Ascending aorta (tissue), 2 donors: ENCODE measurements around the gene ARMH4. TPM values are rescaled to one million over a fixed set of nuclear protein-coding genes. Genes with fewer than 3 reads are reported as not detected.
A peak's percentile ranks its signal among the peaks of the same experiment; 100 is the strongest.

ENCODE experiments used
- DNase-seq, 2 donors: peaks; one replicate each; pipeline ENCODE4 v3.0.0-alpha.2; 2019; ENCODE audit warnings: low spot score in 2 of 2
- H3K27ac ChIP-seq, 2 donors: fragments of 200-600 bp; sonication (generic); one replicate each; pipeline ENCODE4 v1.5.1; 2016 to 2017; ENCODE audit warnings: mild to moderate bottlenecking in 1 of 2
- H3K27me3 ChIP-seq: fragments of 200-600 bp; sonication (generic); one replicate; pipeline ENCODE4 v1.5.1; 2017
- H3K36me3 ChIP-seq, 2 donors: fragments of 200-600 bp; sonication (generic); one replicate each; pipeline ENCODE4 v1.5.1; 2016
- H3K4me1 ChIP-seq, 2 donors: fragments of 200-600 bp; sonication (generic); one replicate each; pipeline ENCODE4 v1.5.1; 2016 to 2017; ENCODE audit warnings: mild to moderate bottlenecking in 1 of 2
- H3K4me3 ChIP-seq, 2 donors: fragments of 200-600 bp; sonication (generic); one replicate each; pipeline ENCODE4 v1.5.1; 2016 to 2017; ENCODE audit warnings: mild to moderate bottlenecking in 1 of 2
- H3K9me3 ChIP-seq, 2 donors: fragments of 200-600 bp; sonication (generic); one replicate each; pipeline ENCODE4 v1.5.1; 2016
- CTCF ChIP-seq, 3 experiments: fragments of 200-600 bp in 2 of 3; fragments of 450-650 bp in 1 of 3; sonication (generic) in 2 of 3; IDR thresholded peaks; one replicate each; pipeline ENCODE4 v1.5.1; 2016 to 2019; ENCODE audit warnings: antibody characterized with exemption in 3 of 3, mild to moderate bottlenecking in 1 of 3, moderate library complexity in 1 of 3
- intact Hi-C: fragments of 100-400 bp; cut with DNase I; formaldehyde crosslinking; loops from one replicate; pipeline ENCODE4 v1.15.1; 2023
- total RNA-seq: library from RNA; depleted of rRNA; stranded (reverse); fragments of >200 nt; gene quantifications from one replicate; pipeline ENCODE4 v1.1.0, GENCODE V29; 2016

The ARMH4 gene
- total RNA-seq, 1 donor from 2014 or later = 3.8 TPM

- Histone ChIP-seq H3K27ac (no peak overlapping the region), H3K27me3 (no peaks in the 10 kb centered on the region), H3K9me3 (no peaks in the 10 kb centered on the region), H3K4me1 (no peaks in the 10 kb centered on the region), H3K4me3 (no peak overlapping the region), H3K36me3 (peaks cover 0 to 4% of the 10 kb centered on the region in 2 donors)
- TF ChIP-seq CTCF (IDR thresholded peaks at IDR 0.05) = no peak
- DNase-seq = no peak
- intact Hi-C loops = no loop called here
These were observed 125.8 kb downstream of the ARMH4 start for GRCh38 chr14:58026219-58026618.

- Histone ChIP-seq H3K36me3 (no peaks in the 10 kb centered on the region), H3K27me3 (no peaks in the 10 kb centered on the region), H3K9me3 (no peaks in the 10 kb centered on the region), H3K4me3 (no peak overlapping the region), H3K4me1 (no peaks in the 10 kb centered on the region), H3K27ac (no peak overlapping the region)
- no peak for TF ChIP-seq CTCF (IDR thresholded peaks at IDR 0.05)
- no peak for DNase-seq
- intact Hi-C loops = no loop called here
These were observed 137.2 kb downstream of the ARMH4 start for GRCh38 chr14:58014778-58015177.

- peaks cover 0 to 3% of the 10 kb centered on the region in 2 donors for H3K4me1 ChIP-seq
- H3K27me3 ChIP-seq = no peaks in the 10 kb centered on the region
- DNase-seq = no peak
- no peak overlapping the region for H3K4me3 ChIP-seq
- no peaks in the 10 kb centered on the region for H3K9me3 ChIP-seq
- no peak for TF ChIP-seq CTCF (IDR thresholded peaks at IDR 0.05)
- intact Hi-C loops = no loop called here
- no peak overlapping the region for H3K27ac ChIP-seq
- no peaks in the 10 kb centered on the region for H3K36me3 ChIP-seq
These were observed 149.4 kb downstream of the ARMH4 start for GRCh38 chr14:58002618-58003017.

- Histone ChIP-seq H3K4me3 (peak overlapping the region in 1 of 2 donors; percentile 28), H3K27me3 (no peaks in the 10 kb centered on the region), H3K36me3 (no peaks in the 10 kb centered on the region), H3K27ac (peak overlapping the region in 1 of 2 donors; percentile 24), H3K9me3 (no peaks in the 10 kb centered on the region), H3K4me1 (no peaks in the 10 kb centered on the region)
- no peak for TF ChIP-seq CTCF (IDR thresholded peaks at IDR 0.05)
- intact Hi-C loops = no loop called here
- no peak for DNase-seq
These were observed 152.0 kb downstream of the ARMH4 start for GRCh38 chr14:57999979-58000378.

- intact Hi-C loops = no loop called here
- Histone ChIP-seq H3K36me3 (no peaks in the 10 kb centered on the region), H3K4me1 (no peaks in the 10 kb centered on the region), H3K27ac (peak overlapping the region in 1 of 2 donors; percentile 24), H3K4me3 (peak overlapping the region in 1 of 2 donors; percentile 28), H3K27me3 (no peaks in the 10 kb centered on the region), H3K9me3 (no peaks in the 10 kb centered on the region)
- TF ChIP-seq CTCF (IDR thresholded peaks at IDR 0.05) = no peak
- DNase-seq = no peak
These were observed 152.5 kb downstream of the ARMH4 start for GRCh38 chr14:57999471-57999870.

GRCh38 chr14:57998766-57999165 lies 153.2 kb downstream of the ARMH4 start:
- Histone ChIP-seq H3K27me3 (no peaks in the 10 kb centered on the region), H3K4me3 (no peak overlapping the region), H3K27ac (no peak overlapping the region), H3K36me3 (no peaks in the 10 kb centered on the region), H3K9me3 (no peaks in the 10 kb centered on the region), H3K4me1 (no peaks in the 10 kb centered on the region)
- intact Hi-C loops = no loop called here
- DNase-seq = no peak
- TF ChIP-seq CTCF (IDR thresholded peaks at IDR 0.05) = no peak
